AG20443 (cell line): ENCODE data around the gene NME3.

Experiments
- DNase-seq: peaks from one replicate; pipeline ENCODE4 v3.0.0; 2012; ENCODE audit warnings: low spot score, mixed read lengths

NME3 gene

DNA sequence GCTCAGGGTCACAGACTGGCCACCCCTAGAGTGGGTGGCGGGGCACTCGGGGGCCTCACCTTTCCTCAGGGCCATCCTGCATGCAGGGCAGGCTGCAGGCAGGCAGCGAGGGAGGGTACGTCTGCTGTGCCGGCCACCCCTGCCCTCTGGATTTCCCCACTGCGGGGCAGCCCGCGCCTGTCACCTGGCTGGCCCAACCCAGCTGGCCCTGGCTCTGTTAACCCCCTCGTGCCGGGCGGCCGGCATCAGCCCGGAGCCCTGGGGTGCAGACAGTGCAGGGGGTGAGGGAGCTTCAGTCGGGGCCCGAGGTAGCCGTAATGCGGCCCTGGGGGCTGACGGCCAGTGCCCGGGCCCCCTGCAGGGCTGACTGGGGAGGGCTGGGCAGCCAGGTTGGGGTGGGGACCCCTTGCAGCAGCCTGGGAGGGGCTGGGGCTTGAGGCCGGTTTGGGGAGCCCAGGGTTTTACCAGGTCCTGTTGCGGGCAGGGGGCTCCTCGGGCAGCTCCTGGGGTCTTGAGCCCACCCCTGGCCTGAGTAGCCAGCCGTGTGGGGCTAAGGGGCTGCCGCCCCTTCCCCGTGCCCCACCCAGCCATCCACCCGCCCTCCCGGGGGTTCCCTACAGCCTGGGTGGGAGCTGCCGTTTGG is 22.4 kb upstream of the NME3 start, which contains the start of gene IGFALS:
Gene IGFALS (minus strand): TSS at position 128 of the 643 bp plus-strand sequence. CDS start 53 bp downstream, at position 75.
- DNase-seq = no peak

DNA sequence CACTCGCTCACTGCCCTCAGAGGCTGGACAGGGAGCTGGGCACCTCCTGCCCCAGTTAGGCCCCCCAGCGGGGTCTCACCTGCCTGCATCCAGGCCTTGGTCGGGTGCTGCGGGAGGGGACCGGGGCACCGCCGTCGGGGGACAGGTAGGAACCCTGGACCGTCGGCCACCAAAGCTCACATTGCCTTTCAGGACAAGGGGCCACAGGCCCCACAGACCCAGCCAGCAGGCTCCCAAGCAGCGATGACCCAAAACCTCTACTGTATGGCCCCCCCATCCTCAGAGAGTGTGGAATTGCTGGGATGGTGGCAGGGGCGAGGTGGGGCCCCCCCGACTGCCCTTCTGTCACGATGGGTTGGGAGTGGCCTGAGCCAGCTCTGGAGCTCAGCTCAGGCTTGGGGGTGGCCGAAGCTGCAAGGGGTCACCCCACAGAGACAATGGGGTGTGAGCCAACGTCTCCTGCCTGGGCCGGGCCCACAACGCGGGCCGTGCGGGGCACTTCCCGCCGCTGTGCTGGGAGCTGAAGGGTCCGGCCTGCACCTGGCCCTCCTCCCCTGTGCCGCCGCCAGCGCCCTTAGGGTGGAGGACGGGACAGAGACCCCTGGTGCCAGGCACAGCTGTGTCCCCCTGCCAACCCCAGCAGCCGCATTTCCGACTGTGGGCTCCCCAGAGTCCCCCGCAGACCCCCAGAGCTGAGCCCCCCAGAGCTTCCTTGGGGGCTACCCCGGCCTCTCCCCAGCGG is 21.7 kb upstream of the NME3 start:
- no peak for DNase-seq

DNA sequence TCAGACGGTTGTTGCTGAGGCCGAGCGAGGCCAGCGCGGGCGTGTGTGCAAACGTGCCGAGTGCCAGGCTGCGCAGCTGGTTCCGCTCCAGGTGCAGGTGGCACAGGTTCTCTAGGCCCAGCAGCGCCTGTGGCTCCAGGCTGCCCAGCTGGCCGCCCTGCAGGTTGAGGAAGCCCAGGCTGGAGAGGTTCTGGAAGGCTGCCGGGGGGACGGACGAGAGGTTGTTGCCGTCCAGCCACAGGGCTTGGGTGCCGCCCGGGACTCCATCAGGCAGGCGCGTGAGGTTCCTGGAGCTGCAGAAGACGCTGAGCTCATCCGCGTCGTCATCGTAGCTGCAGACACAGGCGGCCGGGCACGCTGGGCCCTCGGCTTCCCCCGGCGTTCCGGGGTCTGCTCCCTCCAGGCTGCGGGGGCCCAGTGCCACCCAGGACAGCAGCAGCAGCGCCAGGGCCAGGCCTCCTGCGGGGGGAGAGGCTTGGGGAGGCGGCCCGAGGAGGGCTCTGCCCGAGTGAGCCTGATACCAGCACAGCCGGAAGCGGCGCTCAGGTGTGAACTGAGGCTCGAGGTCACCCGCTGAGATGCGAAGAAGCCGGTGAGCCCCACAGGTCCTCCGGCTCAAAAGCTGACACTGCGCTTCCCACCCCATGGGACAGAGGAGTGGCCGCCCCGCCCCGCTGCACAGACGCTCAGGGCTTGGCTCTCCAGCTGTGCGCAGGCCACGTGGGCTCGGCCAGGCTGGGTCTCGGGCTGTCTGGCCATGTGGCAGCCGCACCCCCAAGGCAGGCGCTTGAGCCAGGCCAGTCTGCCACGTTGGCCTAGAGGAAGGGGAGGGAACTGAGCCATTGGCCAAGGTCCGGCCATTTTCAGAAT is 20.8 kb upstream of the NME3 start:
- no peak for DNase-seq

DNA sequence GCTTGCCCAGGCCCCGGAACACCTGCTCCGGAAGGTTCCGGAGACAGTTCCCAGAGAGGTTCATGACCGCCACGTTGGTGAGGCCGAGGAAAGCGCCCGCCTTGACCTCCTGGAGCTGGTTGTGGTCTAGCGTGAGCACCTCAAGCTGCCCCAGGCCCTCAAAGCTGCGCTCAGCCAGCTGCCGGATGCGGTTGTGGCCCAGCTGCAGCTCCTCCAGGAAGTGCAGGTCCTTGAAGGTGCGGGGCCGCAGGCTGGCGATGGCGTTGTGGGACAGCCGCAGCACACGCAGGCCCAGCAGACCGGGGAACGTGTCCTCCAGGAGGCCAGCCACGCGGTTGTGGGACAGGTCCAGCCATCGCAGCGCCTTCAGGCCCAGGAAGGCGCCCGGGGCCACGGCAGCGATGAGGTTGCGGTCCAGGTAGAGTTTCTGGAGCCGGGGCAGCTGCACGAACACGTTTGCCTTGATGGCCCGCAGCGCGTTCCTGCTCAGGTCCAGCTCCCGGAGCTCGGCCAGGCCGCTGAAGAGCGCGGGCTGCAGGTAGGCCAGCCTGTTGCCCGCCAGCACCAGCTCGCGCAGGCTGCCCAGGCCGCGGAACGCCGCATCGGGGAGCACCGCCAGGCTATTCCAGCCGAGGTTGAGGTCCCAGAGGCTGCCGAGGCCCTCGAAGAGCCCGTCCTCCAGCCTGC is 20.1 kb upstream of the NME3 start:
- no peak for DNase-seq

DNA sequence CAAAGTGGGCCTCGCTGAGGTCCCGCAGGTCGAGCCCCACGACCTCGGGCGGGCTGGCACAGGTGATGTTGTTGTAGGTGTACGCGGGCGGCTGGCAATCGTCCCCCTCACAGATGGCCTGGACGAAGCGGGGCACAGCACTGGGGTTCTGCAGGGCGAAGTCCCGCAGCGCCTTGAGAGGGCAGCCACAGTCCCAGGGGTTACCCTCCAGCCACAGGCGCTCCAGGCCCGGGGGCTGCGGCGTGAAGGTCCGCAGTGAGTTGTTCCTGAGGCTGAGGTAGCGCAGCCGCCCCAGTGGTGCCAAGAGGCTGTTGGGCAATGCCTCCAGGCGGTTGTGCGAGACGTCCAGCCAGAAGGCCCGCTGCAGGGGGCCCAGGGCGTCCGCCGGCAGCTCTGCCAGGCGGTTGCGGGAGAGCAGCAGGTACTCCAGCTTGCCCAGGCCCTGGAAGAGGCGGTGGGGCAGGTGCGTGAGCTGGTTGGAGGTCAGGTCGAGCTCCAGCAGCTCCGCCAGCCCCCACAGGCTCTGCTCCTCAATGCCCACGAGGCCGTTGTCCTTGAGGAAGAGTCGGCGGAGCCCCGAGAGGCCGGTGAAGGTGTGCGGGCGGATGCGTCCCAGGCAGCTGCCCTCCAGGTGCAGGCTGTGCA is 19.4 kb upstream of the NME3 start:
- no peak for DNase-seq

DNA sequence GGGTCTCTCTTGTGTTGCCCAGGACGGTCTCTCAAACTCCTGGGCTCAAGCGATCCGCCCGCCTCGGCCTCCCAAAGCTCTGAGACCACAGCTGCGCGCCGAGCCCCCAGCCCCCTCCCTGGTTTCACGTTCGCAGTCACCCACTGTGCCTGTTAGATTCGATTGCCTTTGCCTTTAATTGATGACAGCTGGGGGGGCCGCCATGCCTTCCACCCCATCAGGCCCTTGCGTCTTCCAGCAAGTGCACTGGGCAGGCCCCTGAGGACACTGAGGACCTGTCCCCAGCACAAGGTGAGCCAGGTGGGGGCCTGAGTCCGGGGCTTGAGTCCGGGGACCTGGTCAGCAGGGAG is 18.9 kb upstream of the NME3 start:
- DNase-seq = no peak

DNA sequence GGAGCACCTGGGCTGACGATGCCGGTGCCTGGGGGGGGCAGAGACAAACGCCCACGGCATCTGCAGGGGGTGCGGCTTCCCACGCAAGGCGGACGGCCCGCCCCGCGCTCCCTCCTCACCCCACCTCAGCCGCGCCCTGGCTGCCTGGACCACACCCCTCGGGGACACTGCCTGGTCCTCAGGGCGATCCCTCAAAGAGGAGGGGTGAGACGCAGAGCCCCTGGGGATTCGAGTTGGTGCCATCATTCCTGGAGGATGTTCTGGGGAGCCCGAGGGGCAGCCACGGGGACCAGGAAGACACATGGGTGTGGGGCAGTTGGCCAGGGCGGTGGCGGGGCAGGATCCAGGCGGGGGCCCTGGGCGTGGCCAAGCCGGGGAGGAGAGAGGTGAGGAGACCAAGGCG is 18.3 kb upstream of the NME3 start:
- no peak for DNase-seq

DNA sequence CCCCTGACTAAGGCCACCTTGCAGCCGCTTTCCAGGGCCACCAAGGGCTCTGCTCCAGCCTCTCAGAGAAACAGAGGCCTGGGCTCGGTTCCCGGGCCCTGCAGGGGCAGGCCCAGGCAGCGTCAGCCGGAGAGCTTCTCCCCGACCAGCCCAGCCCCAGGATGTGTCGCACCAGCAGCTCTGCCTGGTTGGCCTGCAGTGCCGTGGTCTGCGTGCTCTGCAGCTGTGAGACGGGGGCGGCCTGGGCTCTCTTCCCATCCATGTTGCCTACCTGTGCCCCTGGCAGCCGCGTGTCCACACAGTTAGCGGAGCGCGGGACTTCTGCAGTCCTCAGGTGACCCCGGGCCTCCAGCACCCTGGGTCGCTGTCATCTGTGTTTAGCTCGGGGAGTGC is 17.4 kb upstream of the NME3 start:
- DNase-seq = no peak

DNA sequence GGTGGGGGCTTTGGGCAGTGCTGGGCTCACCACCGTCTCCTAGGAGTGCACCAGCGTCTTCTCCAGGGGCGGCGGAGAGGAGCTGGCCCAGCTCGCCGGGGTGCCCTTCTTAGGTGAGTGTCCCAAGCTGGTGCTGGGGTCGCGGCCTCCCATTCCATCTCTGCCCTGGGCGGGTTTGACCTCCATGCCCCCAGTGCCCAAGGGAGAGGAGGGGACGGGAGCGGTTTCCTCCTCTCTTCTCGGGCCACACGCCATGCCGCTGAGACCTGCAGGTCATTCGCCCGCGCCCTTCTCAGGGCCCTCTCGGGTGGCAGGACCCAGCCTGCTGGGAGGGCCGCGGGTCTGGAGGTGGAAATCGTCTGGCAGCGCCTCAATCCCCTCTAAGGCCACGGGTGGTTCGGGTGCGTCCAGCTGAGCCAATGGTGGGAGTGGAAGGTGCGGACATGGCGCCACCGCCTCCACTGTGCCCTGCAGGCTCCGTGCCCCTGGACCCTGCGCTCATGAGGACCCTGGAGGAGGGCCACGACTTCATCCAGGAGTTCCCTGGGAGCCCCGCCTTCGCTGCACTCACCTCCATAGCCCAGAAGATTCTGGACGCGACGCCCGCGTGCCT is 16.9 kb upstream of the NME3 start:
- DNase-seq = no peak

DNA sequence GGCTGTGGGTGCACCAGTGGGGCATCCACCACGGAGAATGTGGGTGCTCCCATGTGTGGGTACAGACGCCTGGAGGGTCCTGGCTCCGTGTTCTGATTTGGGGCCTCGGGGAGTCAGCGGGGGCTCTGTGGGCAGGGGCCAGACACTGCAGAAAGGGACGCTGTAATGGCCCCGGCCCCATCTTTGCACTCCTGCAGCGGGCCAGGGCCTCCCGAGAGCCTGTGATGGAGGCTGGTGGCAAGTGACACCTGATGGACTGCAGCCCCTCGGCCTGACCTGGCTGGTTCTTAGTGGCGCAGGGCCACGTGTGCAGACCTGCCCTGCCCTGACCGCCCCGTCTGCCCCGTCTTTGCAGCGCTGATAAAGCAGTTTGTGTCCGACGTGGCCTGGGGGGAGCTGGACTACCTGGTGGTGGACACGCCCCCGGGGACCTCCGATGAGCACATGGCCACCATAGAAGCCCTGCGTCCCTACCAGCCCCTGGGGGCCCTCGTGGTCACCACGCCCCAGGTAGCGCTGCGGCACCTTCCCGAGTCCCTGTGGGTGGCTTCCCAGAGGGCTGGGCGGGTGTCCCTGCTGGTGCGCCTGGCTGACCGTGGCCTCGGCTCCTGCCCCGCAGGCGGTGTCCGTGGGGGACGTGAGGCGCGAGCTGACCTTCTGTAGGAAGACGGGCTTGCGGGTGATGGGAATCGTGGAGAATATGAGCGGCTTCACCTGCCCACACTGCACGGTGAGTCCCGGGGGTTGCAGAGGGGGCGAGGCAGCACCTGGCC is 16.2 kb upstream of the NME3 start:
- DNase-seq = no peak

DNA sequence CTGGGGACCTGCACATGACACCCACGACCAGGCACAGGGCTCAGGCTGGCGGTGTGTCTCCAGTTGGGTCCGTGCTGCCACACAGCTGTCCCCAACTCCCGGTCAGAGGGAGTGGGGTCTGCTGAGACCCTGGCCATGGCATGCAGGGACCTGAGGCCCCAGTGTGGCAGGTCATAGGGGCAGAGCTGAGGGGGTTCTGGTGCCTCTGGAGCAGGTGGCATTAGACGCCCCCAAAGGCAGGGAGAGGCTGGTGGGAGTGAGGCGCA is 15.6 kb upstream of the NME3 start:
- DNase-seq = no peak

DNA sequence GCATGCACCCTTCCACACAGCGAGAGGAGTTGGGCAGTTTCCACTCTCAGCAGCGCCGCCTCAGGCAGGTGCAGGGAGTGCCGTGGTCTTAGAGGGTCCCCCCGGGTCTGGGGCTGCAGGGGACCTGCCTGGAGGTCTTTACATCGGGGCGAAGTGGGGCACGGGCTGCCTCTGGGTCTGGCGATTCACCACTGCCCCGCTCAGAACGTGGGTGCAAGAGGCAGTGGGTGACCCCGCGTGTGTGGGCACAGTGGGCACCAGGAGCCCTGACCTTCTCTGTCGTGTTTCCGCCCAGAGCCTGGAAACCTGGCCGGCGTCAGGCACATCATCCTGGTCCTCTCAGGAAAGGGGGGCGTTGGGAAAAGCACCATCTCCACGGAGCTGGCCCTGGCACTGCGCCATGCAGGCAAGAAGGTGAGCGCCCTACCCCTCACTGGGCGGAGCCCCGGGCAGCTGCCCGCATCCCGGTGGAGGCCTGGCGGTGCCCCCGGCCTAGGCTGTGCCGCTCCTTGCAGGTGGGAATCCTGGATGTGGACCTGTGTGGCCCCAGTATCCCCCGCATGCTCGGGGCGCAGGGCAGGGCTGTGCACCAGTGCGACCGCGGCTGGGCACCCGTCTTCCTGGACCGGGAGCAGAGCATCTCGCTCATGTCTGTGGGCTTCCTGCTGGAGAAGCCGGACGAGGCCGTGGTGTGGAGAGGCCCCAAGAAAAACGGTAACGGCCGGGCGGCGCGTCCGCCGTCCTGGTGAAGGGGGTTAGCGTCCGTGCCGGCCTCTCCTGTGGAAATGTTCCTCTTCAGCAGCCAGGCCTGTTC is 15.1 kb upstream of the NME3 start:
- DNase-seq = no peak

DNA sequence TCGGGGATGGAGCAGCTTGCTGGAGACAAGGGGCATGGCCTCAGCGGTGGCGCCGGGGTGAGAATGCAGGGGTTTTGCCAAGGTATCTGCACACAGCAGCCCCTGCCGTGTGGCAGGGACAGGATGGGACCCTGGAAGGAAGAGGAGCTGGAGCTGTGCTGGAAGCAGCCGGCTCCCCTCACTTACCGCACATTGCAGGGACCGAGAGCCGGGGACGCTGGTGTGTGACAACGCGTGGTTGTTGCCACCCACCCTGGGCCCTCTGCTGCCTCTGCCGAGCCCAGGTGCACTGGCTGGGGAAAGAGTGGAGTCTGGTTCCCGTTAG is 14.5 kb upstream of the NME3 start:
- DNase-seq = no peak

DNA sequence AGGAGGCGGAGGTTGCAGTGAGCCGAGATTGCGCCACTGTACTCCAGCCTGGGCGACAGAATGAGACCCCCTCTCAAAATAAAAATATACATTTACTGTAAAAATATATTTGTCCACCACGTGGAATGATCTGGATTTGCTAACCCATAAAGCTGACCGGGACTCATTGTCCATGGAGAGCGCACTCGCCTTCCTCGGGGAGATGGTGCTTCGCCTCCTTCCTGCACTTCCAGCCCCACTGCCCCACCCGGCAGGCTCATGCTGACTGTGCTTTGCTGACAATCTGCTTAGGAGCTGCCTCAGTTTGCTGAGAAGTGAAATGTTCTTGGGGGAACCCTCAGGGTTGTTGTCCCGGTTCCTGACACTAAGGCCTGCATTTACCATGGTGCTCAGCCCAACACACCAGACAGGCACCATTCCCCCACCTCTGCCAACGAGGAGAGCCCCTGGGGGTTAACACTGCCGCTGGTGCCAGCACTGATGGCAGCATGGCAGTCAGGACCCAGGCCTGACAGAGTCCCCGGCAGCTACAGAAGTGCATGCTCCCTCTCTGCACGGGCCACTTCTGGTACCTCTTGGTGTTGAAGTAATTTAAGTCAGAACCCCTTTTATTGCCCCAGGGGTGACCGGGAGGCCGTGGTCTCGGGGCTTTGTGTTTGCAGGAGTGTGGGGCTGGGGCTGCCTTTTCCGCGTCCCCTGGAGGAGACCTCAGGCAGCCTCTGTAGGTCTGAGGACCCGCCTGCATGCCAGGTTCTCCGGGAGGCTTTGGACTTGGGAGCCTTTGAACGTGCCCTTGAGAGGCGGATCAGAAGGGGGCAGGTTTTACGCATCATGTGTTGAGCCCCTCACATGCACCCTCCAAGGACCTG is 13.9 kb upstream of the NME3 start:
- no peak for DNase-seq

DNA sequence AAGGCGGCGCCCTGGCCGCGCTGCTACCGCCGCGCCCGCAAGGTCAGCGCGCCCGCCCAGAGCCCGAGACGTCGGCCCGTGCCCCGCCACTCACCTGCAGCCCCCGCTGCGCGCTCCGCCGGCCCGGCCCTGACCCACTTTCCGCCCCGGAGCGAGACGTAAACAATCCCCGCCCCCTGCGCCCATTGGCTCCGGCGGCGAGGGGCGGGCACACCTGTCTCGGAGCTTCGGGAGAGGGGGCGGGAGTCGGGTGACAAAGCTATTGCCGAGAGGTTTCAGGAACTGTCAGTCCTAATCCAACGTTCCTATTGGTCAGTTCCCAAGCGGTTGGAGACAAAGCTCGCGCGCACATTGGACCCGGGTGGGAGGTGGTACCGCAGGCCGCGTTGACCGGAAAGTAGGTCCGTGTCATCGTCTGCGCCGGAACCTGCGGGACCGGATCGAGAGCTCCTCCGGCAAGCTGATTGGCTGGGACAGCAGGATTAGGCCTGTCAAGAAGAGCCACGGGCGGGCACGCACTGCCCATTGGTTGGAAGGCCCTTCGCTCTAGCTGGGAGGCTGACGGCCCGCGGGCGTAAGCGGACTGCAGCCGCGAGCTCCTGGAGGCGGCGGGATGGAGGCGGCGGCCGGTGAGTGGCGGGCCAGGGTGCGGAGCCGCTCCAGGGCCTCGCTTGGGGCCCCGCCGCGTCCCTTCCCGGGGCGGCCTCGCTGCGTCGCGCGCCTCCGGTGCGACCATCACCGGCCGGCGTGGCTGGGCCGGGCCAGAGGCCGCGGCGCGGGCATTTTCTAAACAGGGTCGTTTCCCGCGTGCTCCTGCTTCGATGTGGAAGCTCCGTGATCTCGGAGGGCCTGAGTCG is 11.3 kb upstream of the NME3 start, which contains the start of the genes NUBP2 and SPSB3:
Gene NUBP2 (plus strand): TSS at position 553 of the 857 bp plus-strand sequence. CDS start 61 bp downstream, at position 614.
Gene SPSB3 (minus strand): TSS at position 164 of the 857 bp plus-strand sequence. CDS start 1,088 bp downstream, outside the sequence.
- DNase-seq = peak; percentile 99

DNA sequence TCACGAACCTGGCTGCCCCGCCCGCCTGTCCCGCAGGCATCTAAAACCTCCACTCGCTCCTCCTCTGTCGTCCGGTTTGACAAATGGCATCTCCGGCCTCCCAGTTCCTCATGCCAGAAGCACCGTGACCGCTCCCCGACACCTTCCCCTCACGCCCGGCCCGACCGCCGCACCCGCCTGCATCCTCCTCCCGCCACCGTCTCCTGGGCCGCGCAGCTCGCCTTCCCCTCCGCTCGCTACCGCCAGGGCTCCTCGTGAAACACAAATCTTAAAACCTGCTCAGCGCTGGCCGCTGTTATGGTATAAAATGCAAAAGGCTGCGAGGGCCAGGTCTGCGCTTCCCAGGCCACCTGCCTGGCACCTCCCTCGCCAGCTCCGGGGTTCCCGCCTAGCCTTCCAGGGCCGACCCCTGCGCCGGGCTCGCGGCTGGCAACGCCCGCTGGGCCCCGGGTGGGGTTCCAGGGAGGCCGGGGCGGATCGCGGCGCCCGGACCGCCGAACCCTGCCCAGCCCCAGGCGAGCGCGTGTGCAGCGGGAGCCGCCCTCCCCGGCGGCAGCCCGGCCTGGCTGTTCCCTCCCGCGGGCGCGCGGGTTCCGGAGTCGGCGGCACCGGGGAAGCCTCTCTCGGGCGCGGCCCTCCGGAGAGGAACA is 10.5 kb upstream of the NME3 start:
- DNase-seq = peak; percentile 65

DNA sequence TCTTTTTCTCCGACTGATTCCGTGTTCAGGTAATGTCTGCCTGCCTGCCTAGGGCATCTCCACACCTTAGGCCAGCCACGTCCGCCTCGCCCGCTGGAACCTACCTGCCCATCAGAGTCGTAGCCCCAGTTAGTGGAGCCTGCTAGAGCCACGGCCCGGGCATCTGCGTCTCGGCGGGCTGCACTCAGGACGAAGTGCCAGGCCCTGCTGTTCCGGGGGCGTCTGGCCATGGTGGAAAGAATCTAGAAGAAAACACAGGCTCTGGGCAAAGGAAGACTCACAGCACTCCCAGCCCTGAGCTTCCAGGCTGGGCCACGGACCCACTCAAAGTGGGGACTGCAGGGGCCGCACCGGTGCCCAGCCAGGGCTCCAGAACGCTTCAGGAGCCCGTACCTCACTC is 9.9 kb upstream of the NME3 start:
- no peak for DNase-seq
